ELF-1 (cell line): Measurements from ENCODE around the gene FAU.
"Not testable (repeated sequence)": the region's sequence is repeated elsewhere in the genome, so short reads cannot be mapped to it uniquely, and the experiment has no call there.

Experiments
- DNase-seq: peaks from one replicate; pipeline ENCODE4 v3.0.0-alpha.2; 2016; ENCODE audit warnings: low read depth, low spot score

FAU gene

GRCh38 chr11:65120831-65121230 lies 1.1 kb downstream of the FAU start:
- DNase-seq = no peak

GRCh38 chr11:65119670-65119995 lies 2.3 kb downstream of the FAU start:
- DNase-seq = no peak

GRCh38 chr11:65118891-65119669 lies 2.9 kb downstream of the FAU start:
- not testable (repeated sequence) for DNase-seq

GRCh38 chr11:65118097-65118837 lies 3.7 kb downstream of the FAU start:
- DNase-seq = no peak

GRCh38 chr11:65117206-65118096 lies 4.5 kb downstream of the FAU start, which contains the start of gene ZNHIT2:
Gene ZNHIT2 (minus strand): TSS chr11:65117701. CDS start chr11:65117653, 48 bp downstream.
- peak; percentile 100 for DNase-seq

DNA sequence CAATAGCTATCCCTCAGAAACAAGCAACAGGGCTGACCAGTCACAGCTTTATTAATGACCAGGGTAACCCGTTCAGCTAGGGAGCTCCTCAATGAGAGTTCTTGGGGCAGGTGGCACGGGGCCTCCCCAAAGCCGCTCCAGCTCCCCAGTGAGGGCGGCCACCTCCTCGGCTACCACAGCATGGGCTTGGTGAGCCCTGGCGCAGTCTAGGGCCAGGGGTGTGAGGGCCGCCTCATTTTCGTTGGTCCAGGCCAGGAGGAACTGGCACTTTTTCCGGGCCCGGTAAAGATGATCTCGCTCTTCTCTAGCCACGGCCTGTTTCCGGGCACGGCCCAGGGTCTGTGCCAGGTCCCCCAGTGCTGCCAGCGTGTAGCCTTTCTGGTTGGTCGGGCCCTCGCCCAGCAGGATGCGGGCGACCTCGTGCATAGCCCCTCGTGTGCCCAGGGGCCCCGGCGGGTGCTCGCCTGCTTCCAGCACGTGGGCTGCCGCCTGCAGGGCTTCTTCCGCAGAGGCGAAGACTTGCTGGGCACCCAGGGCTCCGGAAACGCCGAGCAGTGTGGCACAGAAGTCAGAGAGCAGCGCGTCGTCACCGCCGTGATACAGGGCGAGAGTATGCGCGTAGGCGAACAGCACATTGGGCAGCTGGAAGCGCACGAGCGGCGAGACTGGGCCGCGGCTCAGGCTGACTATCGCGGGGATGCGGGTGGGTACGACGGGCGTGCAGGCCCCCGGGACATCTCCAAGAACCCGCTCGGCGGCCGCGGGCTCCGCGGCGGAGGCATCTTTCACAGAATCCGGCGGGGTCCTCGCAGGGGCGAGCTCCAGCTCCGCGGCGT lies 5.3 kb downstream of the FAU start:
- DNase-seq = peak; percentile 44

- no peak for DNase-seq
Observed at GRCh38 chr11:65115361-65116082, 6.4 kb downstream of the FAU start.

DNA sequence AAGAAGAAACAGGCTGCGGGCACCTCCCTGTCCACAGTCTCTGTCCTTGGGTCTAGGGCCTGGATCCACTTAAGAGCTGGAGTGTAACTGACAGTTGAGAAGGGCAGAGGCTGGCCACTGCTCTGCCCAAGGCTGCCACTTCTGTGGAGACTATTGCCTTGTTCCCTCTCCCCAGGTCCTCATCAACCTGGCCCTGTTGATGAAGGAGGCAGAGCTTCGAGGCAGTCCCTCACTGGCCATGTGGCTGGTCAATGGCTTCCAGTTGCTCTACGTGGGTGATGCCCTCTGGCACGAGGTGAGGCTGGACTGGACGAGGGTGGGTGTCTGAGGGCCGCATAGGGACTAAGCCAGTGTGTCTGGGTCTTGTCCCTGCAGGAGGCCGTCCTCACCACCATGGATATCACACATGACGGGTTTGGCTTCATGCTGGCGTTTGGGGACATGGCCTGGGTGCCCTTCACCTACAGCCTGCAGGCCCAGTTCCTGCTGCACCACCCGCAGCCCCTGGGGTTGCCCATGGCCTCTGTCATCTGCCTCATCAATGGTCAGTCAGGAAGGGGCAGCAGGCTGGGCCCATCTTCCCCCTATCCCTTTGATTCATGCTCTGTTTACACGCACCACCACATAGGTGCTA lies 7.3 kb downstream of the FAU start:
- DNase-seq = no peak

- DNase-seq = no peak
Observed at GRCh38 chr11:65113839-65114238, 8.1 kb downstream of the FAU start.

DNA sequence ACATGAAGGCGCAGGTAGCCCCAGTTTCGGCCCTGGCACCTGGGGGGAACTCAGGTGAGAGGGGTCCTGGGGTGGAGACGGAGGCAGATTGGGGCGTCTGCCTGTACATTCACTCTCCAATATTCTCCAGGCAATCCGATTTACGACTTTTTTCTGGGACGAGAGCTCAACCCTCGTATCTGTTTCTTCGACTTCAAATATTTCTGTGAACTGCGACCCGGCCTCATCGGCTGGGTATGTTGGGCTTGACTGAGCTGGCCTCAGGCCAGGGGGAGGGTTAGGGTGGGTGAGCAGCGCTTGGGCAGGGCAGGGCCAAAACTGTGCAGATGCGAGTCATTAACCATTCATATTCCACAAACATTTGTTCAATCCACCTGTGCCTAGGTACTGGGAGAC lies 8.6 kb downstream of the FAU start:
- DNase-seq = no peak

GRCh38 chr11:65112546-65113360 lies 9.2 kb downstream of the FAU start:
- peak; percentile 60 for DNase-seq

DNA sequence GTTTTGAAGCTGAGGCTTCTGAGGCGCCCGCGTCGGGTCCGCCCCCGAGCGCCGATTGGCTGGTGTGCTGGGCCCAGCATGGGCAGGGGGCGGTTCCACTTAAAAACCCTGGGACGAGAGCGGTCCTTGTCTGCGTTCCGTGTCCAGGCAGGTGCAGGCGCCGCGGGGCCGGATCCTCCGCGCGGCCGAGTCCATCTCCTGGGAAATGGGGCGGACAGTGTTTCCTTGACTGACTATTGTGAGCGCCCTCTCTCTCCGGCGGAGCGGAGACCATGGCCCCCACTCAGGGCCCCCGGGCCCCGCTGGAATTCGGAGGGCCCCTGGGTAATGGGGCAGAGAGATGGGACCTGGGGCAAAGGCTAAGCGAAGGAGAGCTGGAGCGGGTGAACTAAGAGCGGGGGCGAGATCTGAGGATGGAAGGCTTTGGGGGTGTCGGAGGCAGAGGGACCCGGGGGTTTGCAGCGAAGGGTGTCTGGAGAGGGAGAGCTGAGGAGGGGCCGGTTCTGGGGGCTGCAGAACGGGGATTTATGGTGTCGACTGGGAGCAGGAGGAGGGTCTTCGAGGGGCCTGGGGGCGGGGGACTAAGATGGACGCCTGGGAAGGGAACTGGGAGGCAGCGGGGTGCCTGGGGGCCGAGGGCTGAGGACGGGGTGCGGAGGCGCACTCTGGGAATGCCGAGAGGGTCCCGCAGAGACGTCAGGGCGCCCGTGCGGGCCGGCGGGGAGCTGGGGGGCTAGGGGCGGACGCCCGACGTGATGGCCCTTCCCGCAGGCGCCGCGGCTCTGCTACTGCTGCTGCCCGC lies 10.0 kb downstream of the FAU start, which contains the start of gene TM7SF2:
TM7SF2 (plus strand) TSS at position 129 of the 802 bp plus-strand sequence; CDS start at position 273, 144 bp downstream.
- DNase-seq = peak; percentile 97

DNA sequence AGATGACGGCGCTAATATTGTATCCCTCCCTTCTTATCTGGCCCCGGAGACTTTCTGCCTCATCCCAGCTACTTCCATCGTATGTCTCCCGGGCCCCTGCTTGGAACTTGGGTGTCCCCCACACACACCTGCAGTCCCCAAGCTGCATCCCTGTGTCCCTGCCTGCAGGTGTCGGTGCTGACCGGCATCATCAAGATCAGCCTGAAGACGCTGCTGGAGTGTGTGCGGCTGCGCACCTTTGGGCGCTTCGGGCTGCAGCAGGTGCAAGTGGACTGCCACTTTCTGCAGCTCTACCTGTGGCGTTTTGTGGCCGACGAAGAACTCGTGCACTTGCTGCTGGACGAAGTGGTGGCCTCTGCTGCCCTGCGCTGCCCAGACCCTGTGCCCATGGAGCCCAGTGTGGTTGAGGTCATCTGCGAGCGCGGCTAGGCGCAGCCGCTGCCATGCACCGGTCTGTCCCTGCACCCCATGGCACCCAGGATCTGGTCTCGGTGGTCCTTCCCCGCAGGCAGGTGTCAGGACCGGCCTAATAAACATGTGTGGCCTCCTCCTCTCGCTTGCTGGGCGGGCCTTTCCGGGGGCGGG lies 10.7 kb downstream of the FAU start:
- no peak for DNase-seq

- DNase-seq = peak; percentile 95
Observed at GRCh38 chr11:65110354-65110861, 11.5 kb downstream of the FAU start.

DNA sequence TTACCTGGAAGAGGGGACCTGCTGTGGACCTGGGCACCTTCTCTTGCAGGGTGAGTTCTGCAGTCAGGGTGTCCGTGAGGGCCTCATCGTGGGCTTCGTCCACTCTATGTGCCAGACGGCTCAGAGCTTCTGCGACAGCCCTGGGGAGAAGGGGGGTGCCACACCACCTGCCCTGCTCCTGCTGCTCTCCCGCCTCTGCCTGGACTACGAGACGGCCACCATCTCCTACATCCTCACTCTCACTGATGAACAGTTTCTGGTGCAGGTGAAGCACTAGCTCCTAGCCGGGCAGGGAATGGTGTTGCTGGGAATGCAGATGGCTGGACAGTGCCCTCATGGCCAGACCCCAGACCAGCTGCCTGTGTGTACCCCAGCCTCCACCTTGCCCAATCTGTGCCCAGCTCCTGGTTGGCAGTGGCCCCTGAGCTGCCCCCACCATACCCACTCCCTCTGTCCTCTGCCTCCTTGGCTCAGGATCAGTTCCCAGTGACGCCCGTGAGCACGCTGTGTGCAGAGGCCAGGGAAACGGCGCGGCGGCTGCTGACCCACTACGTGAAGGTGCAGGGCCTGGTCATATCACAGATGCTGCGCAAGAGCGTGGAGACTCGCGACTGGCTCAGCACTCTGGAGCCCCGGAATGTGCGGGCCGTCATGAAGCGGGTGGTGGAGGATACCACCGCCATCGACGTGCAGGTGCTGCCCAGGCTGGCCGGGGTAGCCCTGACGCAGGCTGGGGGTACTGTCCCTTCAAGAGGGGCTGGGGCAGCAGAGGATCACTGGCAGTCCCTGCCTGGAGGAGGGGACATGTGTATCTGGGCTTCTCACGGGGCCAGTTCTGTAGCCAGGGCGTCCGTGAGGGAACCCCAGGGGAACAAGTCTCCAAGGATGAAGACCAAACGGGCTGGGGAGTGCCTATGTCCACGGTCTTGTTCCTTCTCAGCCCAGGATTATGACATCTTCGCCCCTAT lies 12.4 kb downstream of the FAU start:
- DNase-seq = no peak

- no peak for DNase-seq
Observed at GRCh38 chr11:65108469-65109123, 13.3 kb downstream of the FAU start.
